NCI-H1694 treated with DMSO at 0.1 percent for 48 hours (cell line): Measurements from ENCODE around the gene NECTIN1.

Experiments
- DNase-seq: peaks from one replicate; lab custom pipeline; 2025; lab: John Stamatoyannopoulos, UW

NECTIN1 gene, protein sequence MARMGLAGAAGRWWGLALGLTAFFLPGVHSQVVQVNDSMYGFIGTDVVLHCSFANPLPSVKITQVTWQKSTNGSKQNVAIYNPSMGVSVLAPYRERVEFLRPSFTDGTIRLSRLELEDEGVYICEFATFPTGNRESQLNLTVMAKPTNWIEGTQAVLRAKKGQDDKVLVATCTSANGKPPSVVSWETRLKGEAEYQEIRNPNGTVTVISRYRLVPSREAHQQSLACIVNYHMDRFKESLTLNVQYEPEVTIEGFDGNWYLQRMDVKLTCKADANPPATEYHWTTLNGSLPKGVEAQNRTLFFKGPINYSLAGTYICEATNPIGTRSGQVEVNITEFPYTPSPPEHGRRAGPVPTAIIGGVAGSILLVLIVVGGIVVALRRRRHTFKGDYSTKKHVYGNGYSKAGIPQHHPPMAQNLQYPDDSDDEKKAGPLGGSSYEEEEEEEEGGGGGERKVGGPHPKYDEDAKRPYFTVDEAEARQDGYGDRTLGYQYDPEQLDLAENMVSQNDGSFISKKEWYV

DNA sequence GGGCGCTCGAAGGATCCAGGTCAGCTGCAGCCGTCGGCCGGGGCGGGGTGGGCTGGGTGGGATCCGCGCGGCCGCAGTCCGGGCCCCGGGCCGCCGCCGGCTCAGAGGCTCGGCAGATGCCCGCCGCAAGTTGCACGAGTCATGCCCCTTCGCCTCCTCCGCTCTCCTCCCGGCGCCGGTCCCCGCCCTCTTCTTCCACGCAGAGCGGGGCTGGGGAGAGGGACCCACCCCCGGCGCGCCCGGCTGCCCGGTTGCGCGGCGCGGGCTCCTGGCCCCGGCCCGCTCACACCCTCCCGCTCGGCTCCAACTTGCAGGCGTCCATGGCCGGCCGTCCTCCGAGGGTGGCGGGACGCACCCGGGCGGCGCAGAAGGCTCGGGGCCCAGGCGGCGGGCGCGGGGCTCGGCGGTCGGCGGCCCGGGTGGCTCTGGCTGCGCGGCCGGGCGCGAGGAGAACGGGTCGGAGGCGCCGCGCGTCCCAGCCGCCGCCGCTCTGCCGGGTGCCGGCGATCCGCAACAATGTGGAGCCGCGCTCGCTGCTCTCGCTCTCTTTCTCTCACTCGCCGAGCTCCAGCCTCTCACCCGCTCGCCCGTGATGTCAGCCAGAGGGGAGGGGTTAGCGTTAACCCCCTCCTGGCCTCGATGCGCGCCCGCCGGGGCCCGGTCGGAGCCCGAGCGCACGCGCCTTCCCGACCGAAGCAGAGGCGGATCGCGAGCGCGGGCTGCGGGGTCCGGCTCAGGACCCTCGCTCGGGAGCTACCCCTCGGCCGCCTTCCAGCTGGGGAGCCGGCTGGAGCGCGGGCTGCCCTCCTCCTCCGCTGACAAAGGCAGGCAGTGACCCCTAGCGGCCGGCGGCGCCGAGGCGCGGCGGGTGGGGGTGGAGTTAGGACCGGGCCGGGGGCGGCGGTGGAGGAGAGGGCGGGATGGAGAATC is at the start of gene NECTIN1:
Gene NECTIN1 (minus strand): TSS at position 550 of the 930 bp plus-strand sequence. CDS start 647 bp downstream, outside the sequence.
- peak; percentile 36 for DNase-seq

DNA sequence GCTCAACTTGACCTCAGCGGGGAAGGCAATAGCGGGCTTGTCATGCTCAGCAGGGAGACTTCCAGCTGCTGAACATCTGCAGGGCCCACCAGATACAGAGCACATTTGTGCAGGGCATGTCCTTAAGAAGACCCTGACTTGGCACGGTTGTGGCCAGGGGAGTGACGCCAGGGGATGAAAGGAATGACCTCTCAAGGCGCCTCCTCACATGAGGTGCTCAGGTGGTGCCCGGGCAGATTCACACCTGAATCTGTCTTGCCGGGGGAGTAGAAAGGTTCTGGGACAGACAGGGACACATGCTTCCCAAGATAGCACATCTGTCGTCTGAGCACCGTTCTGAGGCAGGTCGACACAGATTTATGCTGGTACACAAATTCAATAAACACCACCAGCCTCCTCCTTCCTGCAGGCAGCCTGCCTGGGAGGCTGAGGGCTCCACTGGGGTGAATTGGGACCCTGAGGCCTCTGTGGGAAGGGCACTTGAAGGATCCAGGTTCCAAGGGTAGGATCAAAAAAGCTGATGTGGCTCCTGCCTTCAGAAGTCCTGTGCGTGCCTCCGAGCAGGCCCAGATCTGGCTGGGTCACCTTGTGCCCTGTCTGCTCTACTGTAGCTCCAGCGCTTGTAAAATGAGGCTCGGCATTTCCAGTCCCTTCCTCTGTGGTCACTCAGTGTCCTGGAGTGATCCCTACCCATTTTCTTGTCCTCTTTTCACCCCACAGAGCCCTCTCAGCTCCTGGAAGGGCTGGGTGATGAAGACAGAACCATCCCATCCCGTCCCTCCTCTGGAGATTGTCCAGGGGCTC is 49.6 kb upstream of the NECTIN1 start:
- no peak for DNase-seq

DNA sequence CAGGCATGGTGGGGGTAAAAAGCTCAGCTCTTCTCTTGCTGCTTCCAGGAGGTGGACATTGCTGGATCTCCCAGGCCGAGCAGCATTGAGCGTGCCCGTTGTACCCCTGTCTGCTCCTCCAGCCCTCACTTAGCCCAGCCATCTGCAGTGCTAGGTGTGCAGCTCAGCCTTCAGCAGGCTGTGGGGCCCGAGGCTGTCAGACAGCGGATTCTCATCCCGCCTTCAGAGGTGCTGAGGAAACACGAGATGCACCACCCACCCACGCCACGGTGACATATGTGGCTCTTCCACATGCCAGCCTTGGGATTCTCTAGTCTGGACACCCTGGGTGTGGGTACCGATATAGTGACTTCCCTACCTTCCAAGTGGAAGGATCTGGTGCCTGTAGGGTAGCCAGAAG is 48.9 kb upstream of the NECTIN1 start:
- no peak for DNase-seq

DNA sequence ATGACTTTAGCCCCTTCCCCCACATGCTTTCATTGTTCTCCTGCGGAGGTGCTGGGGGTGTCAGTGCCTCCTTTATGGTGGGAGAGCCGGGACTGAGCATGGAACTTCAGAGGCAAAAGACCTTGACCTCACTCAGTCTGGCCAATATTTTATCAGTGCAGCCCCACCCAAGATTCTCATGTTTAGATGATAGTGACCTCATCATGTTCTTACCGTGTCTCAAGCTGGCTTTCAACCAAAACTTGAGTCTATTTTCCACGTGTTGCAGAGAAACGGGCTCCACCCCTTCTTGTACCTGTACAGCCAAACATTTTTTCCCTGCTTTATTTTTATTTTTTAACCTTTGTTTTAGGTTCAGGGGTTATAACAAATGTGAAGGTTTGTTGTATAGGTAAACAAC is 47.7 kb upstream of the NECTIN1 start:
- DNase-seq = no peak

DNA sequence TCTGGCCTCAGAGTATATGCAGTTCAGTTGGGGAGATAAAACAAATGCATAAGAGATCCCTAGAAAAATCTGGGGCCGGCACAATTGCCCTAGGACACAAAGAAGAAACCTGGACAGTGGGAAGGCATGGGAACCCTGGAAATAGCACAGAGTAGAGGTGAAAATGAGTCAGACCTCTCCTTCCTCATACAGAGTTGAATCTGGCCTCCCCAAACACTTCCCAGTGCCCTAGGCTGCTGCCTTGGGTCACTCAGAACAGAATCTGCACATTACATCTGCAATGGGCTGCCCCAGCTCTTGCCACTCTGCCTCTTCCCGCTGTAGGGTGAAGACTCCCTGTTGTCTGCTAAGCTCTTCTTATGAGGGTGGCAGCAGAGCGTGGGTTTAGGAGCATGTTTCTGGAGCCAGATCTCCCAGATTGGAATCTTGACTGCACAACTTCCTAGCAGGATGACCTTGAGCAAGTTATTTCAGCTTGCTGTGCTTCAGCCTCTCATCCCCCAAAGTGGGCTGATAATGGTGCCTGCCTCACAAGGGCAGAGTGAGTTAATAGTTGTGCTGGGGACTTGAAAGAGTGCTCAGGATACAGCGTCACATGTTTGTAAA is 47.1 kb upstream of the NECTIN1 start:
- DNase-seq = no peak

DNA sequence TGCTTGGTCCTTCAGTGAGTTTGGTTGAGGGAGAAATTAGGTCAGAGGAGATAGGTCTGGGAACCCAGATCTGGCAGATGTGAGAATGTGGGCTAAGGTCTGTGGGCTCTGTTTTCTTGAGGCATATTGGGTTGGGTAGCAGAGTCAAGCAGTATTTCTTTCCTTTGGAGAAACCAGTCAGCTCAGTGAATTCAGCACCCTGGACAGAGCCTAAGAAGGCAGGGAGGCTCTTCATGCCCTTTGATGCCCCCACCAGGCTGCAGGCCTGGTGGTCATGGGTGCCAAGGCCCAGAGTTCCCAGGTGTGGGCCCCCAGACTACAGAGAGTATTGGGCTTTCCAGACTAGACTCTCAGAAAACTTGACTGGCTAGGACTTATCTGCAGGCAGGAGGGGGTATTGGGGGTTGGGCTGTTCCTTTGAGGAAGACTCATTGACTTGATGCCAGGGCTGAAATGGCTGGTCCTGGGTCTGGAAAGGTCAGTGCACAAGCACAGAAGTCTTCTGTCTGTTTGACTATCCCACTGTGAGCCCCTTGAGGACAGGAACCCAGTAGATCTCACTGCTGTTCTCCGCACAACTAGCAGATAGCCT is 45.3 kb upstream of the NECTIN1 start:
- no peak for DNase-seq

DNA sequence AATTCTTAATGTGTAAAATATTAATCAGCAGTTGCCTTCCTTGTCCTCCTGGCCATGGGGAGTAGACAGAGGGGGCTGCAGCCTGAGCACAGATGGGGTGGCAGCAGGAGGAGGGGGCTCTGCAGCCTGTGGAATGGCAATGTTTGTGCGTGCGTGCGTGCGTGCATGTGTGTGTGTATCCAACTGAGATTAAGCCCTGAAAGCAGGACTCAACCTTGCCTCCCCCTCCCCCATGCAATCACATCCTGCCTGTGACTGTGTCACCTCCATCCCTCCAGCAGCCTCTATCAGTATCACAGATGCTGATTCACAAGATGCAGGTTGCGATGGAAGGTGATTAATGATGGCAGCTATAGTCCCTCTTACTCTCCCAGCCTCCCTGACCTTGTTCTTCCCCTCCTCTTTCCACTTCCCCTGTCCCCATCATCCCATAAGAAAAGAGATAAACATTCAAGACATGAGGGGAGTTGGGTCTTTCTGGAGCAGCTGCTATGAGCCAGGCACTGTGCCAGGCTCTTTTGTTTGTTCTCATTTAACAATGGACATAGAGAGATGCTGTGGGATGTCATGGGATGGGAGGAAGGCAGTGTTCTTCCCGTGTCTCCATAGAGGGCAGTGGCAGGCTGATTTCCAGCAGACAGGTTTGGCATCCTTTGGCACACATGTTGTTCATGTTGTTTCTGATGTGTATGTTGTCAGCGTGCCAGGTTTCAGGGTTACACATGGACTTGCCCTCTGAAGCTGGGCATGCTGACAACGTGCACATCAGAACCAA is 43.8 kb upstream of the NECTIN1 start:
- DNase-seq = peak; percentile 74

DNA sequence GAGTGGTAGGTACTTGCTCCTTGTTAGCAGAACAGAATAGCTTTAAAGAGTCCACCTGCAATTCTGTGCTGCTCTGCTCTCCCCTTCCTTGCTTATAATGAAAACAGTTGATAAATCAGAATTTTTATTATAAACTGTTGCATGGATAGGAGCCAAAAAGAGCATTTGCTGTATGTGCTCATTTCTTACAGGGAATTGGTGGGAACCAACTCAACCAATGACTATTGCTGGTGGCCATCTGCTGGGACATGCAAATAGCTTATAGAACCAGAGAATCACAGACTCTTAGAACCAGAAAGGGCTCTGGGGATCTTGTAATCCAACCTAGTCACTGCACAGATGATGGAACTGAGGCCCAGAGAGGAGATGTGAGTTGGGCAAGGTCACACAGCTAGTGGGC is 43.1 kb upstream of the NECTIN1 start:
- DNase-seq = peak; percentile 53

DNA sequence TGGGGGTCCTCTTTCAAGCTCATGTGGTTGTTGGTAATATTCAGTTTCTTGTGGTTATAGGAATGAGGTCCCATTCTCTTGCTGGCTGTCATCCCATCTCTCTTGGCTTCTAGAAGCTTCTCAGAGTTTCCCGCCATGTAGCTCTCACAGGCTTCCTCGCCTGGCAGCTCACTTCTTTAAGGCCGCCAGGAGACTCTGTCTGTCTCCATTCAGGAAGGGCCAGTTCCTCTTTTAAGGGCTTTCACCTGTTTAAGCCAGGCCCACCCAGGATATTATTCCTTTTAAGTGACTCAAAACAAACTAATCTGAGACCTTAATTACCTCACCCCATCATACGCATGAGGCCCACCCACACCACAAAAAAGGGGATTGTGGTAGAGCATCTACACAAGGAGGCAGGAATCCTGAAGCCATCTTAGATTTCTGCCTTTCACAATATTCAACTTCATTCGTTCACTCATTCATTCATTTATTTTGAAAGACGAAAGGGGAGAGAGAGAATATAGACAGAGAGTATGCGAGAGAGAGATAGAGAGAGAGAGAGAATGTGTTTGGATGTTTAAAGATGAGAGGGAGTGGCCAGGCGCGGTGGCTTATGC is 42.3 kb upstream of the NECTIN1 start:
- no peak for DNase-seq

DNA sequence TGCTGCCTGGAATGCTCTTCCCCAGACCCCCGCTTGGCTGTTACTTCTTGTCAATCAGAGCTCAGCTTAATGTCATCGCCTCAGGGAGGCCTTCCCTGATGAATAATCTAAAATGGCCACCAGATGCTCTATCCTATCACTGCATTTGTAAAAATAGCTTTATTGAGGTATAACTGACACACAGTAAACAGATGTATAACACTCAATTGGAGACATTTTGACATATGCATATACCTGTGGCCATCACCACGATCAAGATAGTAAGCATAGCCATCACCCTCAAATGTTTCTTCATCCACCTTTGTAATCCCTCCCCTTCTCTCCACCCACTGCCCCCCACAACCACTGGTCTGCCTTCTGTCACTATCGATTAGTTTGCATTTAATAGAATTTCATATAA is 36.6 kb upstream of the NECTIN1 start:
- DNase-seq = no peak

DNA sequence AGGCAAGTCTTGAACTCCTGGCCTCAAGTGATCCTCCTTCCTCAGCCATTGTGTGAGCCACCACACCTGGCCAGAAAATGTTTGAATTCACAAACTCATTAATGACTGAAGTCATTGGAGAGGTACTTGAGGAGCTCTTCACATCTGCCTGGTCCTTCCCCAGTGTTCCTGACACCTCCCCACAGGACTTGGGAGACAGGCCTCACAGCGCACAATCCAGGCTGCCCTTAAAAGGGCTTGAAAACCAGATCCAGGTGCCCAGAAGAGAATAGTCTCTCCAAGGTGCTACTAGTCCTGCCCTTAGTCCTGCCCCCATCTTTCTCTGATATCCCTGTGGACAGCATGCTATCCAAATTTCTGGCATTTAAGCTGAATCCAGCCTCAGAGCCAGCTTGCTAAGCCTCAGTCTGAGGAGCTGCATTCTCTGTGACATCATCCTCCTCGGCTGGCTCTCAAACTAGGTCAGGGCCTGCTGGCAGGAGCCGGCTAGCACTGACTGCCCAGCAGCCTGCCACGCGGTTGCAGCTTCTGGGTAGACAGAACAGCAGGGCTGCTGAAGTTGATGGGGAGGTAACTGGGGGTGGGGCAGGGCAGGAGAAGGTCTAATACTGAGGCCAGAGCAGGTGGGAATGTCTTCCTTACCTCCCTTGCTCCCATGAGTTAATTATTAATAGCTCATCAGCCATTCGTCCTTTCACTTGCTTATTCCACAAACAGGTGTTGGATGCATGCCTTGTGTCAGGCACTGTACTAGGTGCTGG is 35.3 kb upstream of the NECTIN1 start:
- no peak for DNase-seq

DNA sequence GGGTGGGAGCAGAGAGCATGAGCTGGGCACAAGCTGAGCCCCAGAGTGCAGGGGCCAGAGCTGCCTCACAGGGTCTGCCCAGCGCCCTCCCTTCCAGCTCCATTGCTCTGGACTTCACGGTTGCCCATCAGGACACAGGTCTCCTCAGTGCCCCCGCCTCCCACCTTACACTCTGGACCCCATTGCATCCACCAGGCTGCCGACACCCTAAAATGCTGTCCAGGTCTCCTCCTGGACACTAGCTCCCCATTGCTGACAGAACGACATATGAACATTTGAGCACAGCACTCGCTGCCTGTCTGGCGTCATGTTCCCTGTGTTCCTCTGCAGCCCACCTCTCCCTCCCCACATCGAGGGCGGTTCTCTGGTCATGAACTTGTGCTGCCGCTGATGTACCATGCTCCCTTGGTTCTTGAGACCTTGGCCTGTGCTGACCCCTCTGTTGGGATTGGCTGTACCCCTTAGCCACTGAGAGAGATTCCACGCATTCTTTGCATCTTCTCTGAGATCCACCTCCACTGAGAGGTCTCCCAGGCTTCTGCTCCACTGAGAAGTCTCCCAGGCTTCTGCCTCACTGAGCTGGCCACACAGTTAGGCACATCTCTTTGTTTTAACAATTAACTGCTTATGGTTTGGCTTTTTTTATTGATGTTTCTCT is 34.2 kb upstream of the NECTIN1 start:
- no peak for DNase-seq

DNA sequence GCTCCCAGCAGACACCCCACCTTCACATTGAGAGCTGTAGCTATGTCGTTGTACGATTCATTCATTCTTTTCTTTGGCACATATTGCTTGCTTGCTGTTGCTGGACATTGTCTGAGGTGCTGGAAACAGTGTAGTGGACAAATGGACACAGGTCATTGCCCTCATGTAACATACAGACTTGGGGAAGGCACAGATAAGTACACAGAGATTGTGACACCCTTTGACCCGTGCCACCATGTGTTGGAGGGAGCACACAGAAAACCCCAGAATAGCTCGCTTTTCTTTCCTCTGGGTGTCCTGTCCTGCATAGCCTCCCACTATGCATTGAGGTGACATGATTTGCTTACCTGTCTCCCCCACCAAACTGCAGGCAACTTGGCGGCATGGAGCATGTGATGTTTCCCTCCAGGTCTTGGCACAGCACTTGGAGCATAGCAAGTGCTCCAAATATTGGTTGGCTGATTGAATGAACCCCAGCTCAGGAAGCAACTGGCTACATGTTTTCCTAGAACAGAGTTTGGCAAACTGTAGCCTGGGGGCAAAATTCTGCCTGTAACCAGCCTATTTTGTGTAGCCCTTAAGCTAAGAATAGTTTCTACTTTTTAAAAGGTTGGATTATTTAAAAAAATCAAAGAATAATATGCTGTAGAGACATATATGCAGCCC is 30.9 kb upstream of the NECTIN1 start:
- no peak for DNase-seq

DNA sequence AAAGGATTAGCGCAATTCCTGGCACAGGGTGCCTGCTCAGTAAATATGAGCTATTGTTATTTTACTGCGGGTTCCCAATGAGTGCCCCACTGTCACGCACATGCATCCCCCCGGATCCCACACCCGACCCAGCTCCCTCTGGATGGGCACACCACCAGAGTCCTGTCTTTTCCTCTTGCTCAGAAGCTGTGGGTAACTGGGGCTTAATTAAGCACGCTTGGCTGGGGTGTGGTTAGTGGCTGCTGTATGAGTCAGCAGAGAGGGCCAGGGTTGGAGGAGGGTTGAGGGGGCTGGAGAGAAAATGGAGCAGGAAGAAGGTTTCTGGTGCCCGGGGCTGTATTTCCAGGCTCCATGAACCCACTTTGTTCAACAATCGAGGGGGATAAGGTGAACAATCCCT is 30.3 kb upstream of the NECTIN1 start:
- DNase-seq = no peak

DNA sequence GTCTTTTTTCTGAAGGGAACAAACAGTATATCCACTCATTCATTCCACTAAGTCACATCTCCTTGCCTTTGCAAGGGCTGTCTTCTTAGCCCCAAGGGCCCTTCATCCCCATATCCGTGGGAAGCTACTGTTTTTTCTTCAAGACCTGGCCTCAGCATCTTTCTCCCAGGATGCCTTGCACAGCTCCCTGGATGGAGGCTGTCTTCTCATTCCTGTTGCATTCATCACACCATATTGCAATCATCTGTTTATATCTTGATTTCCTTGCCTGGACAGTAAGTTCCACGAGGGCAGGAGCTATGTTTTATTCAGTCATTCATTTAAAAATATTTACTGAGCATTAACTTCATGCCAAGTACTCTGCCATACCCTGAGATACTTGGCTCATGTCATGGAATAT is 29.3 kb upstream of the NECTIN1 start:
- DNase-seq = no peak

DNA sequence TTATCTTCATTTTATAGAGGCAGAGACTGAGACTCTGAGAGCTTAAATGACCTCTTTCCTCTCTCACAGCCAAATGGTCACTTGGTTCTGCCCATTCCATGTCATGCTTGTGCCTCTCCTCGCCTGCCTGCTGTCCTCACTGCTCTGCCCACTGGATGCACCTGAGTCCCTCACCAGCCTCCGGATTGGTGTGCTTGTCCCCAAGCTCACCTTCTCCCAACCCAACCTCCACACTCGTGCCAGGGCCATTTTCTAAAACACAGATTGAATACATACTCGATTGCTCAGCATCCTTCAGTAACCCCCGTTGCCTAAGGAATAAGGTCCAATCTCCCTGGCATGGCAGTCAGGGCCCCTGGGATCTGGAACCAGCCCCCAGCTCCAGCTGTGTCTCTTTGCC is 28.4 kb upstream of the NECTIN1 start:
- DNase-seq = no peak

DNA sequence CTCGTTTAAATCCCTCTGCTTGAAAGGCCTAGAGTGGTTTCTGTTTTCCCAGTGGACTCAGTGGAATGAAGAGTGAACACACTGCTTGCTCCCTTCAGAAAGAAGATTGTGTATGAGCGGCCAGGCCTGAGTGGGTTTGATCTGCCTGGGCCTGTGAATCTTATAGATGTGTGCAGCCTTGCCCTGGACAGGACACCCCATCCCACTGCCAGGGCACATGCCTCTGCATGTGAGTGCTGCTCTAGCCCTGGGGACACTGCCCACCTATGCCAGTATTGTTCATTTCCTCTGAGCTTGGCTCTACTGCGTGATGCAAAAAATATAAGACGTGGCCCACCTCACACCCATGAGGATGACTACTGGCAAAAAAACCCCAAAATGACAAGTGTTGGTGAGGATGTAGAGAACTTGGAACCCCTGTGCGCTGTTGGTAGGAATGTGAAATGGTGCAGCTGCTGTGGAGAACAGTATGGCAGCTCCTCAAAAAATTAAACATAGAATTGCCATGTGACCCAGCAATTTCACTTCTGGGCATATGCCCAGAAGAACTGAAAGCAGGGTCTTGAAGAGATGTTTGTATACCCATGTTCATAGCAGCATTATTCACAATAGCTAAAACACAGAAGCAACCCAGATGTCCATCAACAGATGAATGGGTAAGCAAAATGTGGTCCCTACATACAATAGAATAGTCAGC is 27.3 kb upstream of the NECTIN1 start:
- DNase-seq = no peak
